HEK293 (cell line): ENCODE data around the gene EXOSC5.
A peak's percentile ranks its signal among the peaks of the same experiment; 100 is the strongest.

ENCODE experiments used
- BCL11B ChIP-seq: fragments of 450-650 bp; formaldehyde crosslinking; IDR thresholded peaks from 2 replicates; pipeline ENCODE4 v1.5.1; 2016; ENCODE audit warnings: low read depth, missing biosample characterization, missing genetic modification characterization
- GLIS1 ChIP-seq: fragments of 450-650 bp; formaldehyde crosslinking; IDR thresholded peaks from 2 replicates; pipeline ENCODE4 v1.5.1; 2016; ENCODE audit warnings: missing biosample characterization, missing genetic modification characterization
- KLF1 ChIP-seq: fragments of 450-650 bp; formaldehyde crosslinking; IDR thresholded peaks from 2 replicates; pipeline ENCODE4 v1.5.1; 2016; ENCODE audit warnings: missing biosample characterization, missing genetic modification characterization
- MYNN ChIP-seq: fragments of 450-650 bp; formaldehyde crosslinking; IDR thresholded peaks from 2 replicates; pipeline ENCODE4 v1.5.1; 2016; ENCODE audit warnings: missing biosample characterization, missing genetic modification characterization, borderline replicate concordance
- SCRT1 ChIP-seq: fragments of 450-650 bp; formaldehyde crosslinking; IDR thresholded peaks from 2 replicates; pipeline ENCODE4 v1.5.1; 2016; ENCODE audit warnings: missing biosample characterization, missing genetic modification characterization, borderline replicate concordance
- ZBTB48 ChIP-seq: fragments of 450-650 bp; formaldehyde crosslinking; IDR thresholded peaks from 2 replicates; pipeline ENCODE4 v1.5.1; 2016; ENCODE audit warnings: missing biosample characterization, missing genetic modification characterization
- ZBTB7A ChIP-seq: fragments of 450-650 bp; formaldehyde crosslinking; IDR thresholded peaks from 2 replicates; pipeline ENCODE4 v1.5.1; 2016; ENCODE audit warnings: low read depth, missing biosample characterization, missing genetic modification characterization
- ZFP69B ChIP-seq: fragments of 450-650 bp; formaldehyde crosslinking; IDR thresholded peaks from 2 replicates; pipeline ENCODE4 v1.5.1; 2016; ENCODE audit warnings: missing biosample characterization, missing genetic modification characterization
- ZNF223 ChIP-seq: fragments of 450-650 bp; formaldehyde crosslinking; IDR thresholded peaks from 2 replicates; pipeline ENCODE4 v1.5.1; 2016; ENCODE audit warnings: missing biosample characterization, missing genetic modification characterization
- ZNF292 ChIP-seq: fragments of 450-650 bp; formaldehyde crosslinking; IDR thresholded peaks from 2 replicates; pipeline ENCODE4 v1.5.1; 2016; ENCODE audit warnings: low read depth, missing biosample characterization, missing genetic modification characterization, borderline replicate concordance
- ZNF521 ChIP-seq: fragments of 450-650 bp; formaldehyde crosslinking; IDR thresholded peaks from 2 replicates; pipeline ENCODE4 v1.5.1; 2017; ENCODE audit warnings: missing biosample characterization, mild to moderate bottlenecking, missing genetic modification characterization
- ZNF529 ChIP-seq: fragments of 450-650 bp; formaldehyde crosslinking; IDR thresholded peaks from 2 replicates; pipeline ENCODE4 v1.5.1; 2017; ENCODE audit warnings: missing genetic modification characterization, missing biosample characterization; ENCODE audit not compliant: insufficient replicate concordance
- ZNF571 ChIP-seq: fragments of 450-650 bp; formaldehyde crosslinking; IDR thresholded peaks from 2 replicates; pipeline ENCODE4 v1.5.0; 2017; ENCODE audit warnings: missing biosample characterization, missing genetic modification characterization
- ZNF623 ChIP-seq: fragments of 450-650 bp; formaldehyde crosslinking; IDR thresholded peaks from 2 replicates; pipeline ENCODE4 v1.5.1; 2016; ENCODE audit warnings: missing biosample characterization, missing genetic modification characterization
- ZNF843 ChIP-seq: fragments of 450-650 bp; formaldehyde crosslinking; IDR thresholded peaks from 2 replicates; pipeline ENCODE4 v1.5.1; 2016; ENCODE audit warnings: missing biosample characterization, missing genetic modification characterization
- TF ChIP-seq, protein P1 (sequence below): fragments of 450-650 bp; formaldehyde crosslinking; IDR thresholded peaks from 2 replicates; pipeline ENCODE4 v1.5.1; 2016; ENCODE audit warnings: missing biosample characterization, missing genetic modification characterization, borderline replicate concordance
- TF ChIP-seq, protein P2 (sequence below): fragments of 450-650 bp; formaldehyde crosslinking; IDR thresholded peaks from 2 replicates; pipeline ENCODE4 v1.5.1; 2016; ENCODE audit warnings: missing biosample characterization, missing genetic modification characterization
- TF ChIP-seq, protein P3 (sequence below): fragments of 450-650 bp; formaldehyde crosslinking; IDR thresholded peaks from 2 replicates; pipeline ENCODE4 v1.5.1; 2016; ENCODE audit warnings: missing biosample characterization, missing genetic modification characterization

Gene EXOSC5

DNA sequence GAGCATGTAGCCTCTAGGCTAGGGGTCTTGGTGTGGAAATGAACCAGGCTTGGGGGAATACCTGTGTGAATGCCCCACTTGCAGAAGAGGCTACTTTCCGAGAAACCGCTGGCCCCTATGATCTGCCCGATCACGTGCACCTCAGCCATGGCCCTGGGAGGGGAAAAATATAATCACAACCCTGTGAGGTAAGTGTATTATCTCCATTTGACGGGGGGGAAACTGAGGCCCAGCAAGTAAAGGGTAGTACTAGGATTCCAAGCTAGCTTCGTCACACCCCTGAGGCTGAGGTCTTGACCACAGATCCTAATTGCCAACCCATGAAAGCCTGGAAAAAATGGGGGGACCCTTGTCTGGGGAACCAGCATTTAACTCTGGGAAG is 33.8 kb downstream of the EXOSC5 start (continued):
- TF ChIP-seq, protein P1, sequence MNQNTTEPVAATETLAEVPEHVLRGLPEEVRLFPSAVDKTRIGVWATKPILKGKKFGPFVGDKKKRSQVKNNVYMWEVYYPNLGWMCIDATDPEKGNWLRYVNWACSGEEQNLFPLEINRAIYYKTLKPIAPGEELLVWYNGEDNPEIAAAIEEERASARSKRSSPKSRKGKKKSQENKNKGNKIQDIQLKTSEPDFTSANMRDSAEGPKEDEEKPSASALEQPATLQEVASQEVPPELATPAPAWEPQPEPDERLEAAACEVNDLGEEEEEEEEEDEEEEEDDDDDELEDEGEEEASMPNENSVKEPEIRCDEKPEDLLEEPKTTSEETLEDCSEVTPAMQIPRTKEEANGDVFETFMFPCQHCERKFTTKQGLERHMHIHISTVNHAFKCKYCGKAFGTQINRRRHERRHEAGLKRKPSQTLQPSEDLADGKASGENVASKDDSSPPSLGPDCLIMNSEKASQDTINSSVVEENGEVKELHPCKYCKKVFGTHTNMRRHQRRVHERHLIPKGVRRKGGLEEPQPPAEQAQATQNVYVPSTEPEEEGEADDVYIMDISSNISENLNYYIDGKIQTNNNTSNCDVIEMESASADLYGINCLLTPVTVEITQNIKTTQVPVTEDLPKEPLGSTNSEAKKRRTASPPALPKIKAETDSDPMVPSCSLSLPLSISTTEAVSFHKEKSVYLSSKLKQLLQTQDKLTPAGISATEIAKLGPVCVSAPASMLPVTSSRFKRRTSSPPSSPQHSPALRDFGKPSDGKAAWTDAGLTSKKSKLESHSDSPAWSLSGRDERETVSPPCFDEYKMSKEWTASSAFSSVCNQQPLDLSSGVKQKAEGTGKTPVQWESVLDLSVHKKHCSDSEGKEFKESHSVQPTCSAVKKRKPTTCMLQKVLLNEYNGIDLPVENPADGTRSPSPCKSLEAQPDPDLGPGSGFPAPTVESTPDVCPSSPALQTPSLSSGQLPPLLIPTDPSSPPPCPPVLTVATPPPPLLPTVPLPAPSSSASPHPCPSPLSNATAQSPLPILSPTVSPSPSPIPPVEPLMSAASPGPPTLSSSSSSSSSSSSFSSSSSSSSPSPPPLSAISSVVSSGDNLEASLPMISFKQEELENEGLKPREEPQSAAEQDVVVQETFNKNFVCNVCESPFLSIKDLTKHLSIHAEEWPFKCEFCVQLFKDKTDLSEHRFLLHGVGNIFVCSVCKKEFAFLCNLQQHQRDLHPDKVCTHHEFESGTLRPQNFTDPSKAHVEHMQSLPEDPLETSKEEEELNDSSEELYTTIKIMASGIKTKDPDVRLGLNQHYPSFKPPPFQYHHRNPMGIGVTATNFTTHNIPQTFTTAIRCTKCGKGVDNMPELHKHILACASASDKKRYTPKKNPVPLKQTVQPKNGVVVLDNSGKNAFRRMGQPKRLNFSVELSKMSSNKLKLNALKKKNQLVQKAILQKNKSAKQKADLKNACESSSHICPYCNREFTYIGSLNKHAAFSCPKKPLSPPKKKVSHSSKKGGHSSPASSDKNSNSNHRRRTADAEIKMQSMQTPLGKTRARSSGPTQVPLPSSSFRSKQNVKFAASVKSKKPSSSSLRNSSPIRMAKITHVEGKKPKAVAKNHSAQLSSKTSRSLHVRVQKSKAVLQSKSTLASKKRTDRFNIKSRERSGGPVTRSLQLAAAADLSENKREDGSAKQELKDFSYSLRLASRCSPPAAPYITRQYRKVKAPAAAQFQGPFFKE (tag by site-specific recombination), result no peak
- no peak for TF ChIP-seq BCL11B (tag by site-specific recombination)
- TF ChIP-seq, protein P2, sequence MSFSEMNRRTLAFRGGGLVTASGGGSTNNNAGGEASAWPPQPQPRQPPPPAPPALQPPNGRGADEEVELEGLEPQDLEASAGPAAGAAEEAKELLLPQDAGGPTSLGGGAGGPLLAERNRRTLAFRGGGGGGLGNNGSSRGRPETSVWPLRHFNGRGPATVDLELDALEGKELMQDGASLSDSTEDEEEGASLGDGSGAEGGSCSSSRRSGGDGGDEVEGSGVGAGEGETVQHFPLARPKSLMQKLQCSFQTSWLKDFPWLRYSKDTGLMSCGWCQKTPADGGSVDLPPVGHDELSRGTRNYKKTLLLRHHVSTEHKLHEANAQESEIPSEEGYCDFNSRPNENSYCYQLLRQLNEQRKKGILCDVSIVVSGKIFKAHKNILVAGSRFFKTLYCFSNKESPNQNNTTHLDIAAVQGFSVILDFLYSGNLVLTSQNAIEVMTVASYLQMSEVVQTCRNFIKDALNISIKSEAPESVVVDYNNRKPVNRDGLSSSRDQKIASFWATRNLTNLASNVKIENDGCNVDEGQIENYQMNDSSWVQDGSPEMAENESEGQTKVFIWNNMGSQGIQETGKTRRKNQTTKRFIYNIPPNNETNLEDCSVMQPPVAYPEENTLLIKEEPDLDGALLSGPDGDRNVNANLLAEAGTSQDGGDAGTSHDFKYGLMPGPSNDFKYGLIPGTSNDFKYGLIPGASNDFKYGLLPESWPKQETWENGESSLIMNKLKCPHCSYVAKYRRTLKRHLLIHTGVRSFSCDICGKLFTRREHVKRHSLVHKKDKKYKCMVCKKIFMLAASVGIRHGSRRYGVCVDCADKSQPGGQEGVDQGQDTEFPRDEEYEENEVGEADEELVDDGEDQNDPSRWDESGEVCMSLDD (tag by site-specific recombination), result peak; percentile 78
- TF ChIP-seq ZNF223 (tag by site-specific recombination), result no peak
- TF ChIP-seq, protein P3, sequence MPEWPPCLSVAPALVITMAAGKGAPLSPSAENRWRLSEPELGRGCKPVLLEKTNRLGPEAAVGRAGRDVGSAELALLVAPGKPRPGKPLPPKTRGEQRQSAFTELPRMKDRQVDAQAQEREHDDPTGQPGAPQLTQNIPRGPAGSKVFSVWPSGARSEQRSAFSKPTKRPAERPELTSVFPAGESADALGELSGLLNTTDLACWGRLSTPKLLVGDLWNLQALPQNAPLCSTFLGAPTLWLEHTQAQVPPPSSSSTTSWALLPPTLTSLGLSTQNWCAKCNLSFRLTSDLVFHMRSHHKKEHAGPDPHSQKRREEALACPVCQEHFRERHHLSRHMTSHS (tag by site-specific recombination), result no peak
- TF ChIP-seq ZBTB48 (tag by site-specific recombination), result 0 out of 2 replicates have a peak, but pooled peaks have one; percentile 28
- TF ChIP-seq KLF1, result no peak
- TF ChIP-seq ZNF843 (tag by site-specific recombination), result no peak
- no peak for TF ChIP-seq MYNN (tag by site-specific recombination)
- TF ChIP-seq ZFP69B (tag by site-specific recombination), result no peak
- TF ChIP-seq SCRT1 (tag by site-specific recombination), result 0 out of 2 replicates have a peak, but pooled peaks have one; percentile 28
- 0 out of 2 replicates have a peak, but pooled peaks have one; percentile 17 for TF ChIP-seq ZNF623
- no peak for TF ChIP-seq ZNF521 (tag by site-specific recombination)
- no peak for TF ChIP-seq ZNF292
- no peak for TF ChIP-seq ZNF571 (tag by site-specific recombination)
- no peak for TF ChIP-seq GLIS1
- 0 out of 2 replicates have a peak, but pooled peaks have one; percentile 10 for TF ChIP-seq ZBTB7A (tag by site-specific recombination)
- no peak for TF ChIP-seq ZNF529
